ENCODE measurements around the gene ADAM17.

DNA sequence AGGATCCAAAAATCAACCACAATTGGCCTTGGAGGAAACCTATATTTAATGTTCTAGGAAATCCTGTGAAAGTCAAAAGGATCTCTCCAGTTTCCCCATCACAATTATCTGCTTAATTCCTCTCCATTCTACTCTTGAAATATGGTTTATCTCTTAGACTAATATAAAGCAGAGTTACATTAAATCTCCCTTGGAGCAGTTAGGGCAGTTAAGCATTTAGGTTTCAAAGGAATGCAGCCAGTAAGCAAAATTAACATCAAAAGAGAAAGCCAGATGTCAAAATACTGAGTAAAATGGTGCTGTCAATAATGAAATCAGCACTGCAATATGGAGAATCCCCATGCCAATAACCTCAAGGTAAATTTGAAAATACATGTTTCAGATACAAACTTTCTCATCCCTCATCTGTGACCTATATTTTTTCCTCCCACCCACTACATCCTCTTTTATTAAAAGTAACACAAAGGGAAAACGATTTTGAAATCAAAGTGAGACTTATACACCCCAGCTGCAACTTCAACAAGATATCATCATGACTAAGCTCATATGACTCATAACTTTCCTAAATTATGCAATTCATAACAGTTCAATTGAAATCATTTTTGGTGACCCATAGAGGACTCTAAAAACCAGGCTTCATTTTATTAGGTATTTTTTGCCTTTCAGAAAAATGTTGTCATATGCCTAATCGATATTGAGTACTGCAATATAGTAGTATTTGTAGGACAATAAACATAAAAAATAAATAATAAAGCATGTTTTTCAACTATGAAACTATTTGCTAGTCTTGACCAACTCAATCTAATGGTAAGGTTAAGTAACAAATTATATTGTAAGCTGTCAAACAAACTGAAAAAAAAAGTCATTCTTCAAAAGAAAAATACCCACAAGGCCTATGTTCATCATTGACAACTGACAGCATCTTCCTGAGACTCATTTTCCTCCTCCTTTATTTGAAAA, 3.1 kb downstream of the ADAM17 start:
- TF ChIP-seq CTCF (conservative IDR thresholded peaks at IDR 0.05): no peak
- TF ChIP-seq ZFX (IDR thresholded peaks at IDR 0.05): no peak

All from C4-2B (cell line).